H1 (cell line): Measurements from ENCODE around the gene HPRT1.

ENCODE experiments used
- BCL11A ChIP-seq, 2 experiments: IDR thresholded peaks; one replicate each; pipeline ENCODE4 v1.6.1; 2011; ENCODE audit warnings: low read depth in 2 of 2, low read length in 2 of 2, mild to moderate bottlenecking in 2 of 2
- CBX5 ChIP-seq: fragments of 300-800, 300-1000 bp; sonication (generic); IDR thresholded peaks from 2 replicates; pipeline ENCODE4 v1.7.1; 2016; ENCODE audit warnings: antibody characterized with exemption, low read length, low read depth
- FOSL1 ChIP-seq: IDR thresholded peaks from 2 replicates; pipeline ENCODE4 v1.6.1; 2011; ENCODE audit warnings: mild to moderate bottlenecking, low read depth, low read length, moderate library complexity; ENCODE audit not compliant: insufficient read depth
- POLR2A ChIP-seq, 2 experiments: IDR thresholded peaks; 1 replicate in 1 of 2; 2 replicates in 1 of 2; pipeline ENCODE4 v1.6.1; 2011; ENCODE audit warnings: low read depth in 2 of 2, low read length in 2 of 2, mild to moderate bottlenecking in 2 of 2; ENCODE audit errors: control extremely low read depth in 1 of 2
- POLR2AphosphoS5 ChIP-seq: IDR thresholded peaks from 2 replicates; pipeline ENCODE4 v1.6.1; 2011; ENCODE audit warnings: low read depth, low read length
- SIX5 ChIP-seq: IDR thresholded peaks from 2 replicates; pipeline ENCODE4 v1.6.1; 2011; ENCODE audit warnings: mild to moderate bottlenecking, low read depth, low read length
- TAF7 ChIP-seq: optimal IDR thresholded peaks from 2 replicates; pipeline ENCODE3; 2011; ENCODE audit warnings: low read depth, mild to moderate bottlenecking, inconsistent platforms, low read length, moderate library complexity, borderline replicate concordance
- ZNF274 ChIP-seq: IDR thresholded peaks from 2 replicates; pipeline ENCODE4 v1.7.0; 2012; ENCODE audit warnings: low read length, borderline replicate concordance; ENCODE audit errors: extremely low read depth
- TF ChIP-seq, protein P1 (sequence below), 3 experiments: IDR thresholded peaks; 1 replicate in 2 of 3; 2 replicates in 1 of 3; pipeline versions ENCODE4 v1.5.1 to v1.6.1; 2011; ENCODE audit warnings: low read length in 3 of 3, mild to moderate bottlenecking in 3 of 3, inconsistent platforms in 2 of 3, low read depth in 1 of 3, moderate library complexity in 1 of 3; ENCODE audit not compliant: insufficient read depth in 1 of 3; ENCODE audit errors: control extremely low read depth in 1 of 3

DNA sequence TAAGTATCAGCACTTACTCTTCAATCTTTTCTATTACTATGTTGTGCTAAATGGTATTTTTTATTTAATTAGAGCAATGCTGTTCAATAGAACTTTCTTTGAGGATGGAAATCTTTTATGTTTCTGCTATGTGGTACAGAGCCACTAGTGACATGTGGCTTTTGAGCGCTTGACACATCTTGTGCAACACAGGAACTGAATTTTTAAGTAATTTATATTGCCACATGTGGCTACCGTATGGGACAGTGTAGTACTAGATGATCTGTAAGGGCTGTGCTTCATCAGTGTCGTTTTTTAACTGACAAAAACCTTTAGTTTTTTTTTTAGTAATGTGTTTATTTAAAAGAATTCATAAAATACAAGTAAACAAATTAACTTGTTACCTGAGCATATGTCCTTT is 22.4 kb downstream of the HPRT1 start:
- no peak for TF ChIP-seq POLR2AphosphoS5
- TF ChIP-seq, protein P1, sequence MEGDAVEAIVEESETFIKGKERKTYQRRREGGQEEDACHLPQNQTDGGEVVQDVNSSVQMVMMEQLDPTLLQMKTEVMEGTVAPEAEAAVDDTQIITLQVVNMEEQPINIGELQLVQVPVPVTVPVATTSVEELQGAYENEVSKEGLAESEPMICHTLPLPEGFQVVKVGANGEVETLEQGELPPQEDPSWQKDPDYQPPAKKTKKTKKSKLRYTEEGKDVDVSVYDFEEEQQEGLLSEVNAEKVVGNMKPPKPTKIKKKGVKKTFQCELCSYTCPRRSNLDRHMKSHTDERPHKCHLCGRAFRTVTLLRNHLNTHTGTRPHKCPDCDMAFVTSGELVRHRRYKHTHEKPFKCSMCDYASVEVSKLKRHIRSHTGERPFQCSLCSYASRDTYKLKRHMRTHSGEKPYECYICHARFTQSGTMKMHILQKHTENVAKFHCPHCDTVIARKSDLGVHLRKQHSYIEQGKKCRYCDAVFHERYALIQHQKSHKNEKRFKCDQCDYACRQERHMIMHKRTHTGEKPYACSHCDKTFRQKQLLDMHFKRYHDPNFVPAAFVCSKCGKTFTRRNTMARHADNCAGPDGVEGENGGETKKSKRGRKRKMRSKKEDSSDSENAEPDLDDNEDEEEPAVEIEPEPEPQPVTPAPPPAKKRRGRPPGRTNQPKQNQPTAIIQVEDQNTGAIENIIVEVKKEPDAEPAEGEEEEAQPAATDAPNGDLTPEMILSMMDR (IDR thresholded peaks at IDR 0.05; ENCODE audit: control extremely low read depth in 1 of 3, insufficient read depth in 1 of 3, low read depth in 1 of 3, low read length in 3 of 3), result no peak
- TF ChIP-seq TAF7, result no peak
- no peak for TF ChIP-seq POLR2A (IDR thresholded peaks at IDR 0.05; ENCODE audit: control extremely low read depth in 1 of 2, low read depth in 2 of 2, low read length in 2 of 2)
- TF ChIP-seq BCL11A (IDR thresholded peaks at IDR 0.05; ENCODE audit: low read depth in 2 of 2, low read length in 2 of 2), result no peak
- TF ChIP-seq ZNF274, result no peak
- TF ChIP-seq CBX5, result no peak
- no peak for TF ChIP-seq SIX5
- no peak for TF ChIP-seq FOSL1
